Measurements from ENCODE around the gene ZBTB32. TPM values are rescaled to one million over a fixed set of nuclear protein-coding genes. Genes with fewer than 3 reads are reported as not detected.

Gene ZBTB32
- total RNA-seq, 1 donor: not detected

DNA sequence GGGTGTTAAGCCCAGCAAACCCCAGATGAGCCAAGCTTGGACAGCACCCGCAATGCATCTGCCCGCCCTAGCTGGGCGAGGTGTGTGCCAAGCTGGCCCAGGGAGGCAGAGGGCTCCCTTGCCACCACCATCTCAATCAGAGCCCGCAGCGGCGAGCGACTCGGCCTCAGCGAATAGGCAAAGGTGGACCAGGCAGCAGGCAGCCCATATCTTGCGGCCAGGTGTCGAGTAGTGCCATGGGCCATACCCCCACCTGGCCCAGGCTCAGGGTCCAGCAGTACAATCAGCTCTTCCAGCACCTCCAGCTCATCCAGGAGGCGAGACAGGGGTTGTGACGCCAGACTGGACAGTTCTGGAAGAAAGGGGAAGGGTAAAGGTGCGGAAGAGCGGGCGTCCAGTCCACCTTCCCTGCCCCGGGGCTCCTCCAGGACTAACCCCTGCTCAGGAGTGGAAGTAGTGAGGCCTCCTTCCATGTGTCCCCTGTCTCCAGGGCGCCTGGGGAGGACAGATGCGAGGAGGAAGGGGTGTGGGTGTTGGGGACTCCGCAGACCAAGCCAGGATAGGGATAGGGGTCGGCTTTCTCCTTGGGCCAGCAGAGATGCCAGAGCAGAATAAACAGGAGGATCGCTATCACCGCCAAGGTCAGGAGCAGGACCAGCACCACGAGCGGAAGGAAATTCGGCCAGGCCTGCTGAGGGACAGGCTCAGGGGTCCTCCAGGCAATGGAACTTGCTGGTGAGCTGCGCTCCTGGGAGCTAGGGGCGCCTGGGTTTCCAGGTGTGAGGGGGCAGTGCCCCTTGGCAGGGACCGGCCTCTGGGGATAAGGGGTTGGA lies 35.1 kb downstream of the ZBTB32 start:
- TF ChIP-seq, protein P1, sequence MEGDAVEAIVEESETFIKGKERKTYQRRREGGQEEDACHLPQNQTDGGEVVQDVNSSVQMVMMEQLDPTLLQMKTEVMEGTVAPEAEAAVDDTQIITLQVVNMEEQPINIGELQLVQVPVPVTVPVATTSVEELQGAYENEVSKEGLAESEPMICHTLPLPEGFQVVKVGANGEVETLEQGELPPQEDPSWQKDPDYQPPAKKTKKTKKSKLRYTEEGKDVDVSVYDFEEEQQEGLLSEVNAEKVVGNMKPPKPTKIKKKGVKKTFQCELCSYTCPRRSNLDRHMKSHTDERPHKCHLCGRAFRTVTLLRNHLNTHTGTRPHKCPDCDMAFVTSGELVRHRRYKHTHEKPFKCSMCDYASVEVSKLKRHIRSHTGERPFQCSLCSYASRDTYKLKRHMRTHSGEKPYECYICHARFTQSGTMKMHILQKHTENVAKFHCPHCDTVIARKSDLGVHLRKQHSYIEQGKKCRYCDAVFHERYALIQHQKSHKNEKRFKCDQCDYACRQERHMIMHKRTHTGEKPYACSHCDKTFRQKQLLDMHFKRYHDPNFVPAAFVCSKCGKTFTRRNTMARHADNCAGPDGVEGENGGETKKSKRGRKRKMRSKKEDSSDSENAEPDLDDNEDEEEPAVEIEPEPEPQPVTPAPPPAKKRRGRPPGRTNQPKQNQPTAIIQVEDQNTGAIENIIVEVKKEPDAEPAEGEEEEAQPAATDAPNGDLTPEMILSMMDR (IDR thresholded peaks at IDR 0.05; ENCODE audit: extremely low read depth, low read depth, low read length): no peak
- Histone ChIP-seq H2AFZ (ENCODE audit: low read length) (no peak overlapping the region), H3K27ac (ENCODE audit: low read depth, low read length) (no peak overlapping the region)

DNA sequence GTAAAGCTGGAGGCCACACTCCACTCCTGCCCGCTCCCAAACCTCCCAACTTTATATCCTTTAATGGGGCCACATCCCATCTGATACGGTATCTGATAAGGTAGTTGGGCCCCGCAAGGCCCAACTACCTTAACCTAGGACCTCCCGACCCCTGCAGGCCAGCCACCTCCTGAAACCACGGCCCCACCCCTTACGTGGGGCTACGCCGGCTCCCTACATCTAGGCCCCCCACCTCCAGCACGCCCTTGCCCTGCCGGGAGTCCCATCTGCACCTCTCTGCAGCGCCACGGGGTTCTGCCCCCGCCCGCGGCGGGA lies 35.7 kb downstream of the ZBTB32 start:
- Histone ChIP-seq H3K4me2 (ENCODE audit: insufficient read depth, low read length) (peak overlapping the region; percentile 98), H2AFZ (ENCODE audit: low read length) (no peak overlapping the region), H3K79me2 (ENCODE audit: insufficient read depth, low read length) (peaks cover 6% of the 10 kb centered on the region), H3K4me1 (ENCODE audit: insufficient read depth, low read length) (peaks cover 7% of the 10 kb centered on the region), H3K27me3 (ENCODE audit: insufficient read depth, low read length) (no peaks in the 10 kb centered on the region), H3K9me3 (ENCODE audit: low read depth, low read length) (no peaks in the 10 kb centered on the region), H3K4me3 (ENCODE audit: insufficient read depth, low read length) (peak overlapping the region; percentile 81), H4K20me1 (ENCODE audit: insufficient read depth, low read length) (peaks cover 4% of the 10 kb centered on the region), H3K36me3 (ENCODE audit: insufficient read depth, low read length) (peaks cover 32% of the 10 kb centered on the region), H3K27ac (ENCODE audit: low read depth, low read length) (no peak overlapping the region)
- DNase-seq (ENCODE audit: insufficient read length, low spot score, missing footprints): no peak
- TF ChIP-seq, protein P1 (IDR thresholded peaks at IDR 0.05; ENCODE audit: extremely low read depth, low read depth, low read length): no peak

More for the DNA sequence above, 35.1 kb downstream of the ZBTB32 start:
- Histone ChIP-seq H3K36me3 (ENCODE audit: insufficient read depth, low read length) (peaks cover 36% of the 10 kb centered on the region), H3K27me3 (ENCODE audit: insufficient read depth, low read length) (no peaks in the 10 kb centered on the region), H3K79me2 (ENCODE audit: insufficient read depth, low read length) (peaks cover 6% of the 10 kb centered on the region), H4K20me1 (ENCODE audit: insufficient read depth, low read length) (peaks cover 5% of the 10 kb centered on the region), H3K4me3 (ENCODE audit: insufficient read depth, low read length) (peak overlapping the region; percentile 81), H3K4me1 (ENCODE audit: insufficient read depth, low read length) (peaks cover 6% of the 10 kb centered on the region), H3K9me3 (ENCODE audit: low read depth, low read length) (no peaks in the 10 kb centered on the region), H3K4me2 (ENCODE audit: insufficient read depth, low read length) (peak overlapping the region; percentile 98)
- peak; percentile 73 for DNase-seq (ENCODE audit: insufficient read length, low spot score, missing footprints)

DNA sequence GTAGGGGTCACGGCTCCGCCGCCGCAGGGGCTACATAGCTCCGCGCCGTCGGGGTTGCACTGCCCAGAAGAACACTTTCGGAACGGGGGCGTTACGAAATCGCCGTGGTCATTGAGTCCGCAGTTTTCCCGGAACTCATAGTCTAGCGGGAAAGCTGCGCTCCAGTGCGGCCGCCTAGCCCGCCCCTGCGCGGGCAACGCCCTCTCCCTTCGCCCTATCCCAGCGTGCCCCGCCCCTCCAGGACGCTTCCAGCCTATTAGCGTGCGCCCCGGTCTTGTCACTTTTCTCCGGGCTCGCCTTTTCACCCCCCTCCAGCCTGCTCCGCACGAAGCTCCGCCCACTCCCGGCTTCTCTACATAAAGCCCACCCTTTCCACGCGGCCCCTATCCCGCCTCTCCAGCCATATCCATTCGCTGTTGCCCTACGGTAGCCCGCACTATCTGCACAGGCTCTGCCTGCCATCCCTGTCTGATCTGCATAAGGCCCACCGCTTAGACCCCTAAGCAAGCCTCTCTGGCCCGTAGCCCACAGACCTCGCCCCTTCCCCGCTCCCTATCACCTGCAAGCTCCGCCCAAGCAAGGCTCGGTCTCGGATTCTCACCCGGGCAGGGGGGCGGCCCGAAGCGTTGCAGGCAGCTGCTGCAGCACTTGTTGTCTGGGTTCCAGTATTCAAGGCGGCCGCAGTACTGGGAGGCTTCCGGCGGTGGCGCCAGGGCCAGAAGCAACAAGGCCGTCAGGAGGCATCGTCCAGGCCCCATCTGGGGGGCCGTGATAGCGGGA lies 36.3 kb downstream of the ZBTB32 start:
- Histone ChIP-seq H3K27me3 (ENCODE audit: insufficient read depth, low read length) (no peaks in the 10 kb centered on the region), H3K27ac (ENCODE audit: low read depth, low read length) (no peak overlapping the region), H3K79me2 (ENCODE audit: insufficient read depth, low read length) (peaks cover 8% of the 10 kb centered on the region), H4K20me1 (ENCODE audit: insufficient read depth, low read length) (peaks cover 4% of the 10 kb centered on the region), H3K36me3 (ENCODE audit: insufficient read depth, low read length) (peaks cover 32% of the 10 kb centered on the region), H3K4me1 (ENCODE audit: insufficient read depth, low read length) (peaks cover 7% of the 10 kb centered on the region), H3K4me3 (ENCODE audit: insufficient read depth, low read length) (peak overlapping the region; percentile 81), H3K4me2 (ENCODE audit: insufficient read depth, low read length) (peak overlapping the region; percentile 98), H2AFZ (ENCODE audit: low read length) (peak overlapping the region; percentile 89), H3K9me3 (ENCODE audit: low read depth, low read length) (no peaks in the 10 kb centered on the region)
- peak; percentile 100 for DNase-seq (ENCODE audit: insufficient read length, low spot score, missing footprints)
- TF ChIP-seq, protein P1 (IDR thresholded peaks at IDR 0.05; ENCODE audit: extremely low read depth, low read depth, low read length): no peak

DNA sequence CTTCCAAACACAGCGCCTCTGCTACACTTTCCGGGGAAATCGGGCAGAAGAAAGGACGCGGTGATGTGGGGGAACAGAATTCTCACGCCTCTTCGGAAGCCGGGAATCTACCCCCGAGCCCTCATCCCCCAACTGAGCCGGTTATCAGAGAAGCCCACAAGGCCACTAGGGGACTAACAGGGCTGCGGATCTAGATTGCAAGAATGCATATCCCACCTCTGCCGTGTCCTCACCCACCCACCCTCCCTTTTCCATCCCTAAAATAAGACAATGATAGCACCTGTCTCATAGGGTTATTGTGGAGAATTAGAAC lies 36.8 kb downstream of the ZBTB32 start:
- peak overlapping the region; percentile 81 for H3K4me3 ChIP-seq (ENCODE audit: insufficient read depth, low read length)
- peak; percentile 80 for DNase-seq (ENCODE audit: insufficient read length, low spot score, missing footprints)

More for the DNA sequence above, 36.8 kb downstream of the ZBTB32 start:
- TF ChIP-seq, protein P1 (IDR thresholded peaks at IDR 0.05; ENCODE audit: extremely low read depth, low read depth, low read length): no peak
- Histone ChIP-seq H3K27ac (ENCODE audit: low read depth, low read length) (no peak overlapping the region), H3K4me2 (ENCODE audit: insufficient read depth, low read length) (peak overlapping the region; percentile 98), H3K9me3 (ENCODE audit: low read depth, low read length) (no peaks in the 10 kb centered on the region), H4K20me1 (ENCODE audit: insufficient read depth, low read length) (peaks cover 4% of the 10 kb centered on the region), H2AFZ (ENCODE audit: low read length) (peak overlapping the region; percentile 89), H3K36me3 (ENCODE audit: insufficient read depth, low read length) (peaks cover 32% of the 10 kb centered on the region), H3K4me1 (ENCODE audit: insufficient read depth, low read length) (peaks cover 11% of the 10 kb centered on the region), H3K27me3 (ENCODE audit: insufficient read depth, low read length) (no peaks in the 10 kb centered on the region), H3K79me2 (ENCODE audit: insufficient read depth, low read length) (peaks cover 13% of the 10 kb centered on the region)
